SK-N-SH treated with all-trans-retinoic acid at 6 μM for 48 hours (cell line): ENCODE measurements around the gene RPRD2.

ENCODE experiments used
- ATAC-seq: fragments of 200-7000 bp; cut with Tn5 transposase; 3 replicates; pipeline ENCODE4 v1.9.1; 2020; ENCODE audit warnings: mild to moderate bottlenecking, moderate library complexity
- ARNTL ChIP-seq: fragments of 450-650 bp; formaldehyde crosslinking; IDR thresholded peaks from 2 replicates; pipeline ENCODE4 v1.5.0; 2020; ENCODE audit warnings: low read depth, mild to moderate bottlenecking, moderate library complexity, borderline replicate concordance
- BACH2 ChIP-seq: fragments of 250-450 bp; sonication (Bioruptor Pico); IDR thresholded peaks from 2 replicates; pipeline ENCODE4 v1.9.0; 2021; ENCODE audit warnings: mild to moderate bottlenecking, borderline replicate concordance
- CSDC2 ChIP-seq: fragments of 250-450 bp; sonication (Bioruptor Pico); IDR thresholded peaks from 2 replicates; pipeline ENCODE4 v1.5.0; 2020; ENCODE audit warnings: mild to moderate bottlenecking, moderate library complexity
- ESRRG ChIP-seq: fragments of 250-450 bp; sonication (Bioruptor Pico); IDR thresholded peaks from 2 replicates; pipeline ENCODE4 v1.6.1; 2021; ENCODE audit warnings: mild to moderate bottlenecking
- GLIS3 ChIP-seq: fragments of 250-450 bp; sonication (Bioruptor Pico); IDR thresholded peaks from 2 replicates; pipeline ENCODE4 v1.5.0; 2020; ENCODE audit warnings: mild to moderate bottlenecking, moderate library complexity
- ISL1 ChIP-seq: fragments of 250-450 bp; sonication (Bioruptor Pico); IDR thresholded peaks from 2 replicates; pipeline ENCODE4 v2.1.2; 2022; ENCODE audit warnings: mild to moderate bottlenecking, moderate library complexity
- OSR1 ChIP-seq: fragments of 250-450 bp; sonication (Bioruptor Pico); IDR thresholded peaks from 2 replicates; pipeline ENCODE4 v1.8.0; 2022; ENCODE audit warnings: moderate library complexity, mild to moderate bottlenecking, inconsistent platforms
- PATZ1 ChIP-seq: fragments of 250-450 bp; sonication (Bioruptor Pico); IDR thresholded peaks from 2 replicates; pipeline ENCODE4 v1.8.0; 2020; ENCODE audit warnings: mild to moderate bottlenecking, moderate library complexity, borderline replicate concordance
- POU6F1 ChIP-seq: fragments of 250-450 bp; sonication (Bioruptor Pico); IDR thresholded peaks from 2 replicates; pipeline ENCODE4 v1.8.0; 2021; ENCODE audit warnings: low read depth, mild to moderate bottlenecking, moderate library complexity, borderline replicate concordance
- PPARA ChIP-seq: fragments of 250-450 bp; sonication (Bioruptor Pico); IDR thresholded peaks from 2 replicates; pipeline ENCODE4 v1.5.0; 2020; ENCODE audit warnings: mild to moderate bottlenecking, borderline replicate concordance
- RARB ChIP-seq: fragments of 250-450 bp; sonication (Bioruptor Pico); IDR thresholded peaks from 2 replicates; pipeline ENCODE4 v1.8.0; 2021; ENCODE audit warnings: mild to moderate bottlenecking, moderate library complexity
- SNAI2 ChIP-seq: fragments of 250-450 bp; sonication (Bioruptor Pico); IDR thresholded peaks from 2 replicates; pipeline ENCODE4 v1.5.0; 2020; ENCODE audit warnings: mild to moderate bottlenecking, moderate library complexity
- TCF4 ChIP-seq: fragments of 250-450 bp; sonication (Bioruptor Pico); IDR thresholded peaks from 2 replicates; pipeline ENCODE4 v1.8.0; 2021; ENCODE audit warnings: mild to moderate bottlenecking, moderate library complexity, borderline replicate concordance
- TOX ChIP-seq: fragments of 250-450 bp; sonication (Bioruptor Pico); IDR thresholded peaks from 2 replicates; pipeline ENCODE4 v1.8.0; 2021; ENCODE audit warnings: mild to moderate bottlenecking, moderate library complexity, borderline replicate concordance
- ZC3H10 ChIP-seq: fragments of 250-450 bp; sonication (Bioruptor Pico); IDR thresholded peaks from 2 replicates; pipeline ENCODE4 v1.5.1; 2021; ENCODE audit warnings: mild to moderate bottlenecking, moderate library complexity
- ZFP3 ChIP-seq: fragments of 250-450 bp; sonication (Bioruptor Pico); IDR thresholded peaks from 2 replicates; pipeline ENCODE4 v1.5.0; 2020; ENCODE audit warnings: mild to moderate bottlenecking, moderate library complexity
- ZFP30 ChIP-seq: fragments of 450-650 bp; formaldehyde crosslinking; IDR thresholded peaks from 2 replicates; pipeline ENCODE4 v1.5.0; 2022; ENCODE audit warnings: mild to moderate bottlenecking, moderate library complexity
- ZNF565 ChIP-seq: fragments of 450-650 bp; formaldehyde crosslinking; conservative IDR thresholded peaks from 2 replicates; pipeline ENCODE4 v1.5.0; 2020; ENCODE audit warnings: low read depth, mild to moderate bottlenecking, moderate library complexity
- ZNF70 ChIP-seq: fragments of 450-650 bp; formaldehyde crosslinking; IDR thresholded peaks from 2 replicates; pipeline ENCODE4 v1.5.0; 2020; ENCODE audit warnings: mild to moderate bottlenecking, moderate library complexity
- TF ChIP-seq, protein P1 (sequence below): fragments of 250-450 bp; sonication (Bioruptor Pico); IDR thresholded peaks from 2 replicates; pipeline ENCODE4 v1.5.1; 2020; ENCODE audit warnings: low read depth, mild to moderate bottlenecking, moderate library complexity
- TF ChIP-seq, protein P2 (sequence below): fragments of 250-450 bp; sonication (Bioruptor Pico); IDR thresholded peaks from 2 replicates; pipeline ENCODE4 v1.5.0; 2020; ENCODE audit warnings: mild to moderate bottlenecking, moderate library complexity
- TF ChIP-seq, protein P3 (sequence below): fragments of 250-450 bp; sonication (Bioruptor Pico); IDR thresholded peaks from 2 replicates; pipeline ENCODE4 v1.5.1; 2021; ENCODE audit warnings: mild to moderate bottlenecking, moderate library complexity

RPRD2 gene

GRCh38 chr1:150372580-150372979 lies 8.6 kb downstream of the RPRD2 start:
- TF ChIP-seq ARNTL: no peak
- TF ChIP-seq TOX (CRISPR knock-in tag): no peak
- TF ChIP-seq PATZ1 (CRISPR knock-in tag): no peak
- no peak for TF ChIP-seq ISL1 (CRISPR knock-in tag)
- TF ChIP-seq ZC3H10 (CRISPR knock-in tag): no peak
- no peak for TF ChIP-seq BACH2 (CRISPR knock-in tag)
- TF ChIP-seq OSR1 (CRISPR knock-in tag): no peak
- TF ChIP-seq, protein P1, sequence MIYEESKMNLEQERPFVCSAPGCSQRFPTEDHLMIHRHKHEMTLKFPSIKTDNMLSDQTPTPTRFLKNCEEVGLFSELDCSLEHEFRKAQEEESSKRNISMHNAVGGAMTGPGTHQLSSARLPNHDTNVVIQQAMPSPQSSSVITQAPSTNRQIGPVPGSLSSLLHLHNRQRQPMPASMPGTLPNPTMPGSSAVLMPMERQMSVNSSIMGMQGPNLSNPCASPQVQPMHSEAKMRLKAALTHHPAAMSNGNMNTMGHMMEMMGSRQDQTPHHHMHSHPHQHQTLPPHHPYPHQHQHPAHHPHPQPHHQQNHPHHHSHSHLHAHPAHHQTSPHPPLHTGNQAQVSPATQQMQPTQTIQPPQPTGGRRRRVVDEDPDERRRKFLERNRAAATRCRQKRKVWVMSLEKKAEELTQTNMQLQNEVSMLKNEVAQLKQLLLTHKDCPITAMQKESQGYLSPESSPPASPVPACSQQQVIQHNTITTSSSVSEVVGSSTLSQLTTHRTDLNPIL (CRISPR knock-in tag): no peak
- no peak for TF ChIP-seq SNAI2 (CRISPR knock-in tag)
- no peak for TF ChIP-seq ZNF565 (CRISPR knock-in tag)
- no peak for TF ChIP-seq PPARA (CRISPR knock-in tag)
- TF ChIP-seq RARB: no peak
- no peak for TF ChIP-seq GLIS3 (CRISPR knock-in tag)
- no peak for TF ChIP-seq ZFP30 (CRISPR knock-in tag)
- TF ChIP-seq POU6F1 (CRISPR knock-in tag): no peak
- no peak for ATAC-seq

DNA sequence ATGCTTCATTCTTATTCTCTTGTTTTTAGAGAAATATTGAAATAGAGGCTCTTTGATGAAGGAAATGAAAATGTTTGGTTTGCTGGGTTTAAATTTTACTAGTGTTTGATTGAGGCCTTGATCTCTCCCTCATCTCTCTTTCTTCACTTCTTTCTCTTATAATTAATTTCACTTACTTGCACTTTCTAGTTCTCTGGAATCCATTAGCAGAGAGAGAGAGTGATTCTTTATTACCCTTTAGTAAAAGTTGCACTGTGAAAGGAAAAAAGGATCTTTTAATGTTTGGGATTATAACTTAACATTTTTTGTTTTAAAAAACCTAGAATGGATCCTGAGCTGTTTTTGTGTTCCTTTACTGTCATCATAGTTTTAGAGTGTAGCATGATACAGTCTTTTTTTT lies 12.2 kb downstream of the RPRD2 start:
- TF ChIP-seq TOX (CRISPR knock-in tag) (no peak), TCF4 (no peak), ZC3H10 (CRISPR knock-in tag) (no peak), POU6F1 (CRISPR knock-in tag) (no peak), ARNTL (no peak), OSR1 (CRISPR knock-in tag) (no peak), CSDC2 (CRISPR knock-in tag) (no peak), GLIS3 (CRISPR knock-in tag) (no peak), PATZ1 (CRISPR knock-in tag) (no peak), ESRRG (CRISPR knock-in tag) (no peak), ZNF70 (CRISPR knock-in tag) (no peak), SNAI2 (CRISPR knock-in tag) (no peak), ISL1 (CRISPR knock-in tag) (no peak), ZNF565 (CRISPR knock-in tag) (no peak), PPARA (CRISPR knock-in tag) (no peak), ZFP3 (CRISPR knock-in tag) (no peak)
- TF ChIP-seq, protein P2, sequence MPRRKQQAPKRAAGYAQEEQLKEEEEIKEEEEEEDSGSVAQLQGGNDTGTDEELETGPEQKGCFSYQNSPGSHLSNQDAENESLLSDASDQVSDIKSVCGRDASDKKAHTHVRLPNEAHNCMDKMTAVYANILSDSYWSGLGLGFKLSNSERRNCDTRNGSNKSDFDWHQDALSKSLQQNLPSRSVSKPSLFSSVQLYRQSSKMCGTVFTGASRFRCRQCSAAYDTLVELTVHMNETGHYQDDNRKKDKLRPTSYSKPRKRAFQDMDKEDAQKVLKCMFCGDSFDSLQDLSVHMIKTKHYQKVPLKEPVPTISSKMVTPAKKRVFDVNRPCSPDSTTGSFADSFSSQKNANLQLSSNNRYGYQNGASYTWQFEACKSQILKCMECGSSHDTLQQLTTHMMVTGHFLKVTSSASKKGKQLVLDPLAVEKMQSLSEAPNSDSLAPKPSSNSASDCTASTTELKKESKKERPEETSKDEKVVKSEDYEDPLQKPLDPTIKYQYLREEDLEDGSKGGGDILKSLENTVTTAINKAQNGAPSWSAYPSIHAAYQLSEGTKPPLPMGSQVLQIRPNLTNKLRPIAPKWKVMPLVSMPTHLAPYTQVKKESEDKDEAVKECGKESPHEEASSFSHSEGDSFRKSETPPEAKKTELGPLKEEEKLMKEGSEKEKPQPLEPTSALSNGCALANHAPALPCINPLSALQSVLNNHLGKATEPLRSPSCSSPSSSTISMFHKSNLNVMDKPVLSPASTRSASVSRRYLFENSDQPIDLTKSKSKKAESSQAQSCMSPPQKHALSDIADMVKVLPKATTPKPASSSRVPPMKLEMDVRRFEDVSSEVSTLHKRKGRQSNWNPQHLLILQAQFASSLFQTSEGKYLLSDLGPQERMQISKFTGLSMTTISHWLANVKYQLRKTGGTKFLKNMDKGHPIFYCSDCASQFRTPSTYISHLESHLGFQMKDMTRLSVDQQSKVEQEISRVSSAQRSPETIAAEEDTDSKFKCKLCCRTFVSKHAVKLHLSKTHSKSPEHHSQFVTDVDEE: no peak
- TF ChIP-seq, protein P3, sequence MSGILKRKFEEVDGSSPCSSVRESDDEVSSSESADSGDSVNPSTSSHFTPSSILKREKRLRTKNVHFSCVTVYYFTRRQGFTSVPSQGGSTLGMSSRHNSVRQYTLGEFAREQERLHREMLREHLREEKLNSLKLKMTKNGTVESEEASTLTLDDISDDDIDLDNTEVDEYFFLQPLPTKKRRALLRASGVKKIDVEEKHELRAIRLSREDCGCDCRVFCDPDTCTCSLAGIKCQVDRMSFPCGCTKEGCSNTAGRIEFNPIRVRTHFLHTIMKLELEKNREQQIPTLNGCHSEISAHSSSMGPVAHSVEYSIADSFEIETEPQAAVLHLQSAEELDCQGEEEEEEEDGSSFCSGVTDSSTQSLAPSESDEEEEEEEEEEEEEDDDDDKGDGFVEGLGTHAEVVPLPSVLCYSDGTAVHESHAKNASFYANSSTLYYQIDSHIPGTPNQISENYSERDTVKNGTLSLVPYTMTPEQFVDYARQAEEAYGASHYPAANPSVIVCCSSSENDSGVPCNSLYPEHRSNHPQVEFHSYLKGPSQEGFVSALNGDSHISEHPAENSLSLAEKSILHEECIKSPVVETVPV (CRISPR knock-in tag): no peak
- ATAC-seq: no peak
